SU-DHL-6 (cell line): Measurements from ENCODE around the gene BRD3OS.

Experiments used
- H2AFZ ChIP-seq: fragments of 200-600 bp; sonication (generic); 2 replicates; pipeline ENCODE4 v1.6.1; 2014; ENCODE audit warnings: low read depth, mild to moderate bottlenecking, moderate library complexity, mixed read lengths, antibody characterized with exemption, low read length; ENCODE audit not compliant: severe bottlenecking
- H3F3A ChIP-seq: fragments of 200-600 bp; shearing (Covaris generic); 2 replicates; pipeline ENCODE4 v1.6.0; 2016; ENCODE audit warnings: antibody characterized with exemption, mild to moderate bottlenecking; ENCODE audit not compliant: insufficient read depth
- H3K27ac ChIP-seq: fragments of 200-600 bp; sonication (generic); 2 replicates; pipeline ENCODE4 v1.5.1; 2016; ENCODE audit warnings: low read depth, mild to moderate bottlenecking, low read length, moderate library complexity, mixed read lengths
- H3K27me3 ChIP-seq: fragments of 200-600 bp; sonication (generic), shearing (Covaris generic); 2 replicates; pipeline ENCODE4 v1.6.0; 2014; ENCODE audit warnings: mild to moderate bottlenecking, low read length
- H3K36me3 ChIP-seq: fragments of 200-600 bp; sonication (generic); 2 replicates; pipeline ENCODE4 v1.6.1; 2014; ENCODE audit warnings: mild to moderate bottlenecking, low read length, mixed read lengths
- H3K4me2 ChIP-seq: fragments of 300-600, 200-600 bp; shearing (Covaris generic), sonication (generic); 2 replicates; pipeline ENCODE4 v1.6.0; 2014; ENCODE audit warnings: low read length, low read depth, mild to moderate bottlenecking; ENCODE audit not compliant: poor library complexity, severe bottlenecking
- H3K4me3 ChIP-seq: fragments of 200-600 bp; sonication (generic); 2 replicates; pipeline ENCODE4 v1.5.1; 2014; ENCODE audit warnings: antibody characterized with exemption, low read length, mild to moderate bottlenecking, mixed read lengths; ENCODE audit not compliant: insufficient read depth, poor library complexity, severe bottlenecking
- H3K79me2 ChIP-seq: fragments of 200-600 bp; sonication (generic); 2 replicates; pipeline ENCODE4 v1.6.1; 2014; ENCODE audit warnings: mild to moderate bottlenecking, low read length, moderate library complexity; ENCODE audit not compliant: insufficient read depth
- H3K9ac ChIP-seq: fragments of 200-600 bp; sonication (generic); 2 replicates; pipeline ENCODE4 v1.7.0; 2014; ENCODE audit warnings: mild to moderate bottlenecking, low read length
- H3K9me2 ChIP-seq: fragments of 200-600 bp; sonication (generic); replicated peaks from 2 replicates; pipeline ENCODE4 v1.6.1; 2014; ENCODE audit warnings: low read length; ENCODE audit not compliant: insufficient read depth
- H3K9me3 ChIP-seq: fragments of 200-600 bp; sonication (generic); 2 replicates; pipeline ENCODE4 v1.6.1; 2014; ENCODE audit warnings: low read length, mixed read lengths; ENCODE audit not compliant: insufficient read depth
- H4K20me1 ChIP-seq: fragments of 200-600 bp; sonication (generic); 2 replicates; pipeline ENCODE4 v1.6.1; 2014; ENCODE audit warnings: low read depth, mild to moderate bottlenecking, antibody characterized with exemption, low read length, moderate library complexity, mixed read lengths
- CTCF ChIP-seq: fragments of 200-600 bp; sonication (generic); IDR thresholded peaks from one replicate; pipeline ENCODE4 v1.5.1; 2017; ENCODE audit warnings: antibody characterized with exemption, mild to moderate bottlenecking, low read length, moderate library complexity; ENCODE audit not compliant: insufficient read depth, poor library complexity, severe bottlenecking
- EZH2phosphoT487 ChIP-seq: fragments of 200-600 bp; sonication (generic), shearing (Covaris generic); conservative IDR thresholded peaks from 2 replicates; pipeline ENCODE4 v1.6.1; 2018; ENCODE audit warnings: mild to moderate bottlenecking, antibody characterized with exemption, low read length, moderate library complexity, mixed read lengths

Gene BRD3OS

DNA sequence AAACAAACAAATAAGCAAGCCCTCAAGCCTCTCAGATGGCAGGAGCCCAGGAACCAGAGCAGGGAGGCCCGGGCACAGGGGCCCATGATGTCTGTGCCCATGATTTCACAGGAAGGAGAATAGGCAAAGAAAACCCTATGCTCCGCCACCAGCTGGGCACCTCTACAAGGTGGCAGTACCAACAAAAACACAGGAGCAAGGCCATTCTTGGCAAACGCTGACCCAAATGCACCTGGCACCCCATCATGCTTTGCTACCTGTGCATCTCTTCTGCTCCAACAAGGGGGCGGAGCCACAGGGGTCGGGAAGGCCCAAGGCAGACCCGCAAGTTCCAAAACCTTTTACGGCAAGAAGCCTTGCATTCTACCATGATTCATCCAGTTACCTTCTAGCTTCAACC is 39.4 kb downstream of the BRD3OS start:
- Histone ChIP-seq H3F3A (no peaks in the 10 kb centered on the region), H3K36me3 (no peaks in the 10 kb centered on the region), H2AFZ (no peak overlapping the region), H3K9ac (no peak overlapping the region), H3K4me2 (no peak overlapping the region), H3K79me2 (no peaks in the 10 kb centered on the region), H3K27me3 (no peaks in the 10 kb centered on the region), H4K20me1 (no peaks in the 10 kb centered on the region), H3K9me3 (no peaks in the 10 kb centered on the region), H3K4me3 (no peak overlapping the region), H3K9me2 (no peaks in the 10 kb centered on the region), H3K27ac (no peak overlapping the region)
- TF ChIP-seq CTCF = no peak
- no peak for TF ChIP-seq EZH2phosphoT487

DNA sequence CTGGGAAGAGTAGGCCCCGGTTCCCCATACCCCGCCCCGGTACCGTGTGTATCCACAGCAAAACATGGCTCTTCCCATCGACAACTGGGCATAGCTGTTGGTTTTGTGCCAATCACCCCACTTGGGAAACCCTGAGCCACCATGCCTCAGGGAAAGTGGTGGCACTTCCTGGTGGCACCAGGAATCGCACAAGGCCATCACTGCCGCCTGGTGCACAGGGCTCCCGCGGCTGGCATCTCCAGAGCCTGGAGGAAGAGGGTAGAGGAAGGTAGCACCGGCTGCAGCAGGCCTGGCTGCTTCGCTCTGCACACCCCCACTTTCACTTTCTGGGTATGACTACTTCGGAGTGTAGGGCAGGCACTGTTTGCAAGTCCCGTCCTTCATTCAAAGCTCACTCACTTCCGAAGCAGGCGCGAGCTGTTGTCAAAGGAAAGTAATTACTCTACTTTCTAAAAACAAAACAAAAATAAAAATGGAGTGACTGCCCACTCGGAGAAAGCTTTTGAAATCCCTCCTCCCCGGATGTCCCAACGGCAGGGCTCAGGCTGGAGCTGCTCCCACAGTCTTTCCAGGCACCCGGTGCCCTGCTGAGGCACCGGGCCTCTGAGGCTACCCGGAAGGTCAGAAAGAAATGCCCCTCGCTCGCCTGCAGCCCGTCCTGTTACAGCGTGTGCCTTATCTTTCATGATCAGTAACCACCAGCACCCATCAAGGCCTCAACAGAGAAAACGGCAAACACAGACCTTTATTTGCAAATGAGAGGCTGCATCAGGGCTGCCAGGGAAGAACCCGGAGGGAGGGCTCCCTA is 40.5 kb downstream of the BRD3OS start:
- H3K27ac ChIP-seq = no peak overlapping the region

GRCh38 chr9:134066526-134066912 is 41.2 kb downstream of the BRD3OS start:
- H3K4me3 ChIP-seq = peak overlapping the region; percentile 40
- H3K9me2 ChIP-seq = no peaks in the 10 kb centered on the region
- H2AFZ ChIP-seq = no peak overlapping the region
- no peaks in the 10 kb centered on the region for H4K20me1 ChIP-seq
- H3K27me3 ChIP-seq = no peaks in the 10 kb centered on the region
- TF ChIP-seq CTCF (no peak), EZH2phosphoT487 (no peak)
- H3K9ac ChIP-seq = peak overlapping the region; percentile 45; the same call in 1 of the 2 replicates
- no peak overlapping the region for H3K27ac ChIP-seq
- no peaks in the 10 kb centered on the region for H3K9me3 ChIP-seq
- peak overlapping the region; percentile 52 for H3K4me2 ChIP-seq
- no peaks in the 10 kb centered on the region for H3F3A ChIP-seq
- H3K79me2 ChIP-seq = no peaks in the 10 kb centered on the region
- H3K36me3 ChIP-seq = no peaks in the 10 kb centered on the region

More for the DNA sequence above, 40.5 kb downstream of the BRD3OS start:
- Histone ChIP-seq H3F3A (no peaks in the 10 kb centered on the region), H4K20me1 (no peaks in the 10 kb centered on the region), H3K9ac (no peak overlapping the region), H3K9me2 (no peaks in the 10 kb centered on the region), H3K79me2 (no peaks in the 10 kb centered on the region), H2AFZ (no peak overlapping the region), H3K4me2 (no peak overlapping the region), H3K9me3 (no peaks in the 10 kb centered on the region), H3K27me3 (no peaks in the 10 kb centered on the region), H3K4me3 (no peak overlapping the region), H3K36me3 (no peaks in the 10 kb centered on the region)
- TF ChIP-seq EZH2phosphoT487 = no peak
